NT2/D1 (cell line): ENCODE results near the gene ROR1.
A peak's percentile ranks its signal among the peaks of the same experiment; 100 is the strongest.

Experiments used
- DNase-seq: peaks from one replicate; pipeline ENCODE4 v3.0.0-alpha.2; 2011; ENCODE audit warnings: low read depth, low spot score
- H3K27me3 ChIP-seq: 2 replicates; pipeline ENCODE4 v1.6.0; 2011; ENCODE audit warnings: mild to moderate bottlenecking; ENCODE audit not compliant: insufficient read length, insufficient read depth
- H3K36me3 ChIP-seq: 2 replicates; pipeline ENCODE4 v1.6.1; 2011; ENCODE audit warnings: mild to moderate bottlenecking, low read length, mixed read lengths; ENCODE audit not compliant: insufficient read depth, insufficient read length
- H3K4me1 ChIP-seq: 2 replicates; pipeline ENCODE4 v1.5.1; 2011; ENCODE audit not compliant: insufficient read depth, insufficient read length
- H3K4me3 ChIP-seq: 2 replicates; pipeline ENCODE4 v1.5.1; 2011; ENCODE audit warnings: low read depth; ENCODE audit not compliant: insufficient read length
- H3K9ac ChIP-seq: 2 replicates; pipeline ENCODE4 v1.6.0; 2011; ENCODE audit warnings: low read depth; ENCODE audit not compliant: insufficient read length
- H3K9me3 ChIP-seq: 2 replicates; pipeline ENCODE4 v1.5.1; 2011; ENCODE audit warnings: mild to moderate bottlenecking, low read length; ENCODE audit not compliant: insufficient read depth
- SUZ12 ChIP-seq: IDR thresholded peaks from 2 replicates; pipeline ENCODE4 v1.6.1; 2011; ENCODE audit not compliant: insufficient read length, insufficient read depth; ENCODE audit errors: extremely low read depth
- YY1 ChIP-seq: IDR thresholded peaks from 2 replicates; pipeline ENCODE4 v1.6.1; 2011; ENCODE audit not compliant: insufficient read length, insufficient read depth
- ZNF274 ChIP-seq: IDR thresholded peaks from 2 replicates; pipeline ENCODE4 v1.6.1; 2011; ENCODE audit warnings: mild to moderate bottlenecking, low read depth, low read length

ROR1 gene

GRCh38 chr1:63759778-63760177 is 14.0 kb upstream of the ROR1 start:
- no peak overlapping the region for H3K9ac ChIP-seq
- no peak for DNase-seq
- no peaks in the 10 kb centered on the region for H3K4me1 ChIP-seq

GRCh38 chr1:63770381-63770780 is 3.4 kb upstream of the ROR1 start:
- TF ChIP-seq YY1 (no peak), ZNF274 (no peak), SUZ12 (no peak)
- Histone ChIP-seq H3K4me3 (no peak overlapping the region), H3K36me3 (no peaks in the 10 kb centered on the region), H3K27me3 (no peaks in the 10 kb centered on the region), H3K4me1 (peaks cover 3% of the 10 kb centered on the region), H3K9me3 (no peaks in the 10 kb centered on the region), H3K9ac (no peak overlapping the region)
- DNase-seq: no peak

More at GRCh38 chr1:63759778-63760177, 14.0 kb upstream of the ROR1 start:
- no peaks in the 10 kb centered on the region for H3K9me3 ChIP-seq
- H3K36me3 ChIP-seq: no peaks in the 10 kb centered on the region
- H3K27me3 ChIP-seq: no peaks in the 10 kb centered on the region
- TF ChIP-seq YY1 (no peak), SUZ12 (no peak), ZNF274 (no peak)
- H3K4me3 ChIP-seq: no peak overlapping the region

- Histone ChIP-seq H3K36me3 (no peaks in the 10 kb centered on the region), H3K4me1 (peaks cover 7% of the 10 kb centered on the region), H3K27me3 (no peaks in the 10 kb centered on the region), H3K9ac (no peak overlapping the region), H3K9me3 (no peaks in the 10 kb centered on the region), H3K4me3 (no peak overlapping the region)
- no peak for TF ChIP-seq ZNF274
- no peak for TF ChIP-seq YY1
- DNase-seq: no peak
These were observed 1.6 kb upstream of the ROR1 start for GRCh38 chr1:63772201-63772600.

- H3K4me3 ChIP-seq: no peak overlapping the region
These were observed 941 bp upstream of the ROR1 start for GRCh38 chr1:63772876-63773275.

GRCh38 chr1:63773496-63773814 is 362 bp upstream of the ROR1 start:
- Histone ChIP-seq H3K9me3 (no peaks in the 10 kb centered on the region), H3K4me1 (peaks cover 11% of the 10 kb centered on the region), H3K4me3 (peak overlapping the region; percentile 90), H3K36me3 (peaks cover 3% of the 10 kb centered on the region), H3K27me3 (no peaks in the 10 kb centered on the region), H3K9ac (peak overlapping the region; percentile 98)
- TF ChIP-seq SUZ12: no peak
- no peak for TF ChIP-seq YY1
- TF ChIP-seq ZNF274: no peak
- DNase-seq: no peak

More at GRCh38 chr1:63772876-63773275, 941 bp upstream of the ROR1 start:
- Histone ChIP-seq H3K9me3 (no peaks in the 10 kb centered on the region), H3K4me1 (peaks cover 7% of the 10 kb centered on the region), H3K27me3 (no peaks in the 10 kb centered on the region), H3K9ac (no peak overlapping the region), H3K36me3 (no peaks in the 10 kb centered on the region)
- no peak for TF ChIP-seq ZNF274
- no peak for TF ChIP-seq YY1
- TF ChIP-seq SUZ12: no peak
- no peak for DNase-seq

- H3K4me3 ChIP-seq: peak overlapping the region; percentile 90
These were observed 1.0 kb downstream of the ROR1 start for GRCh38 chr1:63774617-63775417.

GRCh38 chr1:63775418-63776127 is 1.8 kb downstream of the ROR1 start:
- H3K9ac ChIP-seq: peak overlapping the region; percentile 98
- H3K36me3 ChIP-seq: peaks cover 5% of the 10 kb centered on the region
- no peaks in the 10 kb centered on the region for H3K27me3 ChIP-seq
- peaks cover 11% of the 10 kb centered on the region for H3K4me1 ChIP-seq
- H3K4me3 ChIP-seq: peak overlapping the region; percentile 90
- no peak for DNase-seq
- TF ChIP-seq SUZ12 (no peak), YY1 (no peak), ZNF274 (no peak)
- H3K9me3 ChIP-seq: no peaks in the 10 kb centered on the region

More at GRCh38 chr1:63774617-63775417, 1.0 kb downstream of the ROR1 start:
- peak overlapping the region; percentile 98 for H3K9ac ChIP-seq
- peaks cover 5% of the 10 kb centered on the region for H3K36me3 ChIP-seq
- H3K4me1 ChIP-seq: peaks cover 11% of the 10 kb centered on the region
- H3K9me3 ChIP-seq: no peaks in the 10 kb centered on the region
- H3K27me3 ChIP-seq: no peaks in the 10 kb centered on the region
- peak; percentile 94 for DNase-seq
- TF ChIP-seq ZNF274 (no peak), SUZ12 (no peak), YY1 (no peak)
